ENCODE results near the gene THEMIS.
"Not testable (repeated sequence)": the region's sequence is repeated elsewhere in the genome, so short reads cannot be mapped to it uniquely, and the experiment has no call there.

Gene THEMIS

GRCh38 chr6:127706216-127706615 lies 194.6 kb downstream of the THEMIS start:
- Histone ChIP-seq H3K9me3 (ENCODE audit: control insufficient read depth, insufficient read depth, low read length) (no peaks in the 10 kb centered on the region), H3K9ac (ENCODE audit: low read depth, low read length) (no peak overlapping the region), H3K27me3 (ENCODE audit: control insufficient read depth, insufficient read depth, low read length) (no peaks in the 10 kb centered on the region), H3K36me3 (ENCODE audit: control insufficient read depth, insufficient read depth, low read length) (no peaks in the 10 kb centered on the region), H3K4me3 (ENCODE audit: low read depth, low read length) (no peak overlapping the region), H3K4me1 (ENCODE audit: control insufficient read depth, insufficient read depth, low read length) (no peaks in the 10 kb centered on the region)

DNA sequence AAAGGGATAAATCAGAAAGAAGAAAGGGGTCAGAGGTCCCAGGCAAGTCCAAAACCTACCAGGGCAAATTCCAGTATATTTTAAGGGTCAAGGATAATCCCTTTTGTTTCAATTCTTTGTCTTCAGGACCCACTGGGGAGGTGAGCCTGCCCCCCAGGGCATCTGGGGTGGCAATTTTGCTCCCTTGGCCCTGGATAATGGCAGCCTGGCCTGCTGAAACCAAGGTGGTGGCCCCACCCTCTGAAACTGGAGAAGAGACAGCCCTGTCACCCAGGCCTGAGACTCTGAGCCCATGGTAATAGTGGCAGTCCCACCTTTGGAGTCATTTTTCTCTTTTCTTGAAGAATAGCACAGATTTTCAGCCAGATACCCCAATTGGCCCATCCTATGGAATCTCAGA lies 205.8 kb downstream of the THEMIS start:
- Histone ChIP-seq H3K4me3 (ENCODE audit: low read depth, low read length) (no peak overlapping the region), H3K9me3 (ENCODE audit: control insufficient read depth, insufficient read depth, low read length) (no peaks in the 10 kb centered on the region), H3K4me1 (ENCODE audit: control insufficient read depth, insufficient read depth, low read length) (no peaks in the 10 kb centered on the region), H3K36me3 (ENCODE audit: control insufficient read depth, insufficient read depth, low read length) (no peaks in the 10 kb centered on the region), H3K27me3 (ENCODE audit: control insufficient read depth, insufficient read depth, low read length) (no peaks in the 10 kb centered on the region), H3K9ac (ENCODE audit: low read depth, low read length) (no peak overlapping the region)

DNA sequence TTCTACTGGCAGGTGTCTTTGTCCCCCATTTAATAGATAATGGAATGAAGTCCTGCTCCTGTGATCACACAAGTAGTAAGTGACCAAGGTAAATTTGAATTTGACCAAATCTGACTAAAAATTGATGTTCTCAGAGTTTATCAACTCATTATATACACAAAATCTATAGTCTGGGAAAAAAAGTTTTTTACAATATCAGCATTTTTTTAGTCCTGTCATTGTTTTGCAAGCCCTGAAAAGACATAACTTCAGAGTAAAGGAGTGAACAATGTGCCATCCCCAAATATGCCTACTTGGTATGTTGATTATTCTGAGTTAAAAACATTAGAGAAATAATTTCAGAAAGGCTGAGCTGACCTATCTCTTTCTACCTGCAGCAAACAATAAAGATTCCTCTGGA lies 209.7 kb downstream of the THEMIS start:
- no peaks in the 10 kb centered on the region for H3K27me3 ChIP-seq (ENCODE audit: control insufficient read depth, insufficient read depth, low read length)
- no peak overlapping the region for H3K4me3 ChIP-seq (ENCODE audit: low read depth, low read length)
- H3K9me3 ChIP-seq (ENCODE audit: control insufficient read depth, insufficient read depth, low read length), result no peaks in the 10 kb centered on the region
- no peaks in the 10 kb centered on the region for H3K4me1 ChIP-seq (ENCODE audit: control insufficient read depth, insufficient read depth, low read length)
- H3K9ac ChIP-seq (ENCODE audit: low read depth, low read length), result no peak overlapping the region
- no peaks in the 10 kb centered on the region for H3K36me3 ChIP-seq (ENCODE audit: control insufficient read depth, insufficient read depth, low read length)

- H3K9me3 ChIP-seq (ENCODE audit: control insufficient read depth, insufficient read depth, low read length), result no peaks in the 10 kb centered on the region
- no peaks in the 10 kb centered on the region for H3K4me1 ChIP-seq (ENCODE audit: control insufficient read depth, insufficient read depth, low read length)
- H3K4me3 ChIP-seq (ENCODE audit: low read depth, low read length), result no peak overlapping the region
- no peak overlapping the region for H3K9ac ChIP-seq (ENCODE audit: low read depth, low read length)
- H3K36me3 ChIP-seq (ENCODE audit: control insufficient read depth, insufficient read depth, low read length), result no peaks in the 10 kb centered on the region
- no peaks in the 10 kb centered on the region for H3K27me3 ChIP-seq (ENCODE audit: control insufficient read depth, insufficient read depth, low read length)
Observed at GRCh38 chr6:127690588-127690987, 210.3 kb downstream of the THEMIS start.

DNA sequence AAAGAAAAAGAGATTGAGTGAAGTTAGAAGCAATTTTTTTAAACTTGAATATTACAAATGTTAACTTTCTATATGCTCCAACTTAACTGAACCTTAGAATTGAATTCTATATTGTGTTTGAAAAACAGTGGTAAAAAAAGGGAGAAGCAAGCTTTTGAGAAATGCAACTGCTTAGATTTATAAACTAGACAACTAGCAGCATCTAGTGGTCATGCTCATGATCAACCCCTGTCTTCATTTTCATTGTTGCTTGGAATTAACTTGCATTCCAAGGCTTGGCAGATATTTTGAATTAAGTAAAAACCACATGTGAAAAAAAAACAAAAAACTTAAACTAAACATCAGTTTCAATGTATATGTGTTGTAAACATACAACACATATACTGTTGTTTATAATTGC lies 210.8 kb downstream of the THEMIS start:
- Histone ChIP-seq H3K4me3 (ENCODE audit: low read depth, low read length) (no peak overlapping the region), H3K9me3 (ENCODE audit: control insufficient read depth, insufficient read depth, low read length) (no peaks in the 10 kb centered on the region), H3K9ac (ENCODE audit: low read depth, low read length) (no peak overlapping the region), H3K27me3 (ENCODE audit: control insufficient read depth, insufficient read depth, low read length) (no peaks in the 10 kb centered on the region), H3K36me3 (ENCODE audit: control insufficient read depth, insufficient read depth, low read length) (no peaks in the 10 kb centered on the region), H3K4me1 (ENCODE audit: control insufficient read depth, insufficient read depth, low read length) (no peaks in the 10 kb centered on the region)

DNA sequence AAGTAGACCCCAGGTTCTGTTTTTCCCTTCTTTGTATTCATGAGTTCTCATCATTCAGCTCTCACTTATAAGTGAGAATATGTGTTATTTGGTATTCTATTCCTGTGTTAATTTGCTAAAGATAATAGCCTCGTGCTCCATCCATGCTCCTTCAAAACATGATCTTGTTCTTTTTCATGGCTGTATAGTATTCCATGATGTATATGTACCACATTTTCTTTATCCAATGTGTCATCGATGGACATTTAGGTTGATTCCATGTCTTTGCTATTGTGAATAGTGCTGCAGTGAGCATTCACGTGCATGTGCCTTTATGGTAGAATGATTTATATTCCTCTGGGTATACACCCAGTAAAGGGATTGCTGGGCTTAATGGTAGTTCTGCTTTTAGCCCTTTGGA lies 213.4 kb downstream of the THEMIS start:
- H3K9me3 ChIP-seq (ENCODE audit: control insufficient read depth, insufficient read depth, low read length); H3K4me3 ChIP-seq (ENCODE audit: low read depth, low read length); H3K9ac ChIP-seq (ENCODE audit: low read depth, low read length); H3K4me1 ChIP-seq (ENCODE audit: control insufficient read depth, insufficient read depth, low read length); H3K36me3 ChIP-seq (ENCODE audit: control insufficient read depth, insufficient read depth, low read length); H3K27me3 ChIP-seq (ENCODE audit: control insufficient read depth, insufficient read depth, low read length): not testable (repeated sequence)

DNA sequence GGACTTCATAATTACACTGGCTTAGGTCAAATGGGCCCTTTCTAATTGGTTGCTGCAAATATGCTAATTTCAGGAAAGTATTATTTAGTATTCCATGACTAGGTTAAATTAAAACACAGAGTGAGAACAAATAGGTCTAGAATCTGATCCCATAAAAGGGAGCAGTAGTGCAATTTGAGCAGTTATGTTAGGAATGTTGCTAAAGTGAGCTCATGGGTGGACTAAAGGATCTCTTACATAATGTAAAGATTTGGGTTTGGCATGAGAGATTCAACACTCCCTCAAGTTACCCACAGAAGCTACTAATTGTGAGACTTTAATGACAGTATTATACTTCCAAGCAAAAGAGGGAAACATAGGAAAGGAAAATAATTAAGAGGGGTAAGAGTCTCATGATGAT lies 214.8 kb downstream of the THEMIS start:
- Histone ChIP-seq H3K27me3 (ENCODE audit: control insufficient read depth, insufficient read depth, low read length) (no peaks in the 10 kb centered on the region), H3K9ac (ENCODE audit: low read depth, low read length) (no peak overlapping the region), H3K36me3 (ENCODE audit: control insufficient read depth, insufficient read depth, low read length) (no peaks in the 10 kb centered on the region), H3K9me3 (ENCODE audit: control insufficient read depth, insufficient read depth, low read length) (no peaks in the 10 kb centered on the region), H3K4me1 (ENCODE audit: control insufficient read depth, insufficient read depth, low read length) (no peaks in the 10 kb centered on the region), H3K4me3 (ENCODE audit: low read depth, low read length) (no peak overlapping the region)

DNA sequence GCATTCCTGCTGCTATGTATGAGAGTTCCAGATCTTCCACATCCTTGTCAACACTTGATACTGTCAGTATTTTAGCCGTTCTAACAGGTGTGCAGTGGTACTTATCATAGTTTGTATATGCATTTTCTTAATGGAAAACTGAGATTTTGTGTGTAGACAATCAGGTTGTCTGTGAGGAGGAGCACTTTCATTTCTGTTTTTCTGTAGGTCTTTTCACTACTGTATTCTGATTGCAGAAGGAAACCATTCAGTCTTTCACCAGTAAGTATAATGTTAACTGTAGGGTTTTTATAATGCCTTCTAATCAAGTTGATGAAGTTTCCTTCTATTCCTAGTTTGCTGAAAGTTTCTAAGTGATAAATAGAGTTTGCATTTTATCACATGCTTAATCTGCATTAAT lies 216.4 kb downstream of the THEMIS start:
- no peaks in the 10 kb centered on the region for H3K27me3 ChIP-seq (ENCODE audit: control insufficient read depth, insufficient read depth, low read length)
- H3K9me3 ChIP-seq (ENCODE audit: control insufficient read depth, insufficient read depth, low read length), result no peaks in the 10 kb centered on the region
- no peaks in the 10 kb centered on the region for H3K36me3 ChIP-seq (ENCODE audit: control insufficient read depth, insufficient read depth, low read length)
- no peak overlapping the region for H3K4me3 ChIP-seq (ENCODE audit: low read depth, low read length)
- H3K9ac ChIP-seq (ENCODE audit: low read depth, low read length), result no peak overlapping the region
- H3K4me1 ChIP-seq (ENCODE audit: control insufficient read depth, insufficient read depth, low read length), result no peaks in the 10 kb centered on the region
